HG03039 (cell line): ENCODE data around the gene NT5C3A.
"Not testable (repeated sequence)": the region's sequence is repeated elsewhere in the genome, so short reads cannot be mapped to it uniquely, and the experiment has no call there.

Experiments used
- ATAC-seq: cut with Tn5 transposase; IDR thresholded peaks from one replicate; pipeline ENCODE4 v1.9.1; 2021; ENCODE audit warnings: mild to moderate bottlenecking, moderate library complexity; ENCODE audit not compliant: unreplicated experiment

Gene NT5C3A

GRCh38 chr7:32991068-32991585 is 71.4 kb downstream of the NT5C3A start:
- not testable (repeated sequence) for ATAC-seq

- ATAC-seq = not testable (repeated sequence)
Observed at GRCh38 chr7:32988148-32988547, 74.4 kb downstream of the NT5C3A start.

- ATAC-seq = not testable (repeated sequence)
Observed at GRCh38 chr7:32979902-32980301, 82.7 kb downstream of the NT5C3A start.

DNA sequence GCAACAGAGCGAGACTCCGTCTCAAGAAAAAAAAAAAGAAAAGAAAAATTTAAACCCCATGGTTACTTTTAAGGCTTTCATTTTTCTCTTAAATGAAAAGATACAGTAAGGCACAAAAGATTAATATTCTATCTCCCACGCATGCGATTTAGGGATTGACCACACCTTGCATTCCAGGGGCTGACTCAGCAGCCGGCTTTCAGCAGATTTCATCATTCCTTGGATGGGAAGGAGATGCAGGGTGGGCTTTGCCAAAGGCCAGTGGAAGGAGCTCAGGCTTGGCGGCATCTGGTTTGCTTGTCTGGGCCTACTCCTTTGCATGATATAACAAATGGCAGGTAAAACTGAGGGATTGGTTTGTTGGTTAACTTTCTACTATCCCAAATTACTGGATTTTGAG is 83.3 kb downstream of the NT5C3A start:
- not testable (repeated sequence) for ATAC-seq

DNA sequence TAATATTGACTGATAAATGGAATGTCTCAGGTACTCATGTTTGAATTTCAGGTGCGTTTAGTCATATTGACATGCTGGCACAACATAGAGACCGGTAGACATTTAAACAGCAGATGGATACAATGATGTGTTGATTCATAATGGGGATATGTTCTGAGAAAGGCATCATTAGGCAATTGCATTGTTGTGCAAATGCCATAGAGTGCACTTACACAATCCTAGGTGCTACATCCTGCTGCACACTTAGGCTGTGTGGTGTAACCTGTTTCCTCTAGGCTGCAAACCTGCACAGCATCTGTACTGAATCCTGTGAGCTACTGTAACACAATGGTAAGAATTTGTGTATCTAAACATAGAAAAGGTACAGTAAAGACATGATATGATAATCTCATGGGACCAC is 85.4 kb downstream of the NT5C3A start:
- not testable (repeated sequence) for ATAC-seq

- ATAC-seq = not testable (repeated sequence)
Observed at GRCh38 chr7:32971967-32972366, 90.6 kb downstream of the NT5C3A start.

- ATAC-seq = not testable (repeated sequence)
Observed at GRCh38 chr7:32967268-32967582, 95.4 kb downstream of the NT5C3A start.

DNA sequence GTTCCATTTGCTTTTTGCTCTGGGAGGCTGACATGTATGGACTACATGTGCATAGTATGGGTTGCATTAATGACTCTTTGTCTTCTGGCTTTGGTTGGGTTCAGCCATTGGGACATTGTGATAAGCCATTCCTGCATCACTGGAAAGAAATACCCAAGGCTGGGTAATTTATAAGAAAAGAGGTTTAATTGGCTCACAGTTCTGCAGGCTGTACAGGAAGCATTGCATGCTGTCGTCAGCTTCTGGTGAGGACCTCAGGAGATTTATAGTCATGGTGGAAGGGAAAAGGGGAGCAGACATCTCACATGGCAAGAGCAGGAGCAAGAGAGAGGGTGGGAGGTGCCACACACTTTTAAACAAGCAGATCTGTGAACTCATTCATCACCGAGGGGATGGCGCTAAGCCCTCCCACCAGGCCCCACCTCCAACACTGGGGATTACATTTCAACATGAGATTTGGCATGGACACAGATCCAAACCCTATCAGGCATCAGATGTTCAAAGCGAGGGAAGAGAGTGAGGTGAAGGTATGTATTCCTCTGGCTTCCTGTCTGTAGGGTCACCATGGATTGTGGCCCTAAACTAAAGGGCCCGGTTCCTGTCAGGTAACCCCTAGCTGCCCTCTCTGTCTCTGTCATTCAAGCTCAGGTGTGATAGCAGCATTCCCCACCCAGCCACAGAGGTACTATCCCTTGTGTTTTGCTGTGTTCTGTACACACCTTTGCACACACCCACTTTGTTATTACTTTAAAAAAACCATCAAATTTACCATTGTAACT is 95.9 kb downstream of the NT5C3A start:
- not testable (repeated sequence) for ATAC-seq

GRCh38 chr7:32964461-32965159 is 98.0 kb downstream of the NT5C3A start:
- peak; percentile 92 for ATAC-seq
